Heart left ventricle (tissue), 16 donors: ENCODE data around the gene TRAK1. TPM values are rescaled to one million over a fixed set of nuclear protein-coding genes. Genes with fewer than 3 reads are reported as not detected.
A peak's percentile ranks its signal among the peaks of the same experiment; 100 is the strongest.

ENCODE experiments used
- ATAC-seq, 4 donors: fragments of 200-7000 bp; cut with Tn5 transposase; one replicate each; pipeline ENCODE4 v1.9.1; 2020 to 2022; ENCODE audit warnings: moderate library complexity in 4 of 4, mild to moderate bottlenecking in 3 of 4, moderate number of reproducible peaks in 1 of 4
- DNase-seq, 5 donors: peaks; one replicate each; pipeline ENCODE4 v3.0.0-alpha.2; 2020
- H3K27ac ChIP-seq, 12 donors: fragments of 200-600 bp; sonication (generic) in 4 of 12; one replicate each; pipeline versions ENCODE4 v1.5.0 to v1.8.0; 2016 to 2022; ENCODE audit warnings: mild to moderate bottlenecking in 2 of 12
- H3K27me3 ChIP-seq, 9 donors: fragments of 200-600 bp; sonication (generic) in 2 of 9; one replicate each; pipeline versions ENCODE4 v1.5.1 to v1.8.0; 2016 to 2022; ENCODE audit warnings: mild to moderate bottlenecking in 3 of 9
- H3K36me3 ChIP-seq, 9 donors: fragments of 200-600 bp; sonication (generic) in 2 of 9; one replicate each; pipeline versions ENCODE4 v1.5.0 to v1.8.0; 2018 to 2022; ENCODE audit warnings: mild to moderate bottlenecking in 2 of 9
- H3K4me1 ChIP-seq, 12 donors: fragments of 200-600 bp; sonication (generic) in 4 of 12; one replicate each; pipeline versions ENCODE4 v1.5.0 to v1.8.0; 2016 to 2022; ENCODE audit warnings: mild to moderate bottlenecking in 3 of 12
- H3K4me3 ChIP-seq, 12 donors: fragments of 200-600 bp; sonication (generic) in 4 of 12; one replicate each; pipeline versions ENCODE4 v1.5.0 to v1.8.0; 2017 to 2022; ENCODE audit warnings: mild to moderate bottlenecking in 9 of 12, moderate library complexity in 4 of 12
- H3K9me3 ChIP-seq, 12 donors: fragments of 200-600 bp; sonication (generic) in 4 of 12; one replicate each; pipeline versions ENCODE4 v1.5.0 to v1.8.0; 2016 to 2022; ENCODE audit warnings: mild to moderate bottlenecking in 1 of 12
- CTCF ChIP-seq, 12 donors: fragments of 200-600 bp; sonication (generic) in 4 of 12; IDR thresholded peaks; one replicate each; pipeline versions ENCODE4 v1.5.0 to v1.8.0; 2018 to 2022; ENCODE audit warnings: antibody characterized with exemption in 12 of 12, mild to moderate bottlenecking in 5 of 12
- POLR2A ChIP-seq, 2 donors: fragments of 450-650 bp; IDR thresholded peaks; one replicate each; pipeline ENCODE4 v1.6.1; 2017; ENCODE audit warnings: antibody characterized with exemption in 2 of 2, mild to moderate bottlenecking in 2 of 2, moderate library complexity in 2 of 2
- WGBS, 4 donors: extraction: QIAGEN DNeasy Blood & Tissue Kit in 2 of 4; methylation state at CpG; one replicate each; pipeline versions ENCODE4 v1.1.5 to v1.1.7; 2013 to 2018; 5-methylcytosine and 5-hydroxymethylcytosine counted together
- intact Hi-C, 10 donors: fragments of 100-400 bp; cut with DNase I; formaldehyde crosslinking; loops; one replicate each; pipeline versions ENCODE4 v1.11.1 to v1.14.2; 2022
- polyA plus RNA-seq, 2 donors: library from polyadenylated mRNA; stranded (reverse); fragments of 200-250 nt; gene quantifications; one replicate each; pipeline ENCODE4 v1.2.3, GENCODE V29; 2013
- total RNA-seq, 9 donors: library from RNA; depleted of rRNA in 2 of 9; stranded (reverse); fragments of >200 nt in 2 of 9; fragmentation: NEBNext Ultra II Directional in 3 of 9; extraction: Animal tissue kit (Norgen Biotek cat#: 25700) in 3 of 9; gene quantifications; one replicate each; pipeline versions ENCODE4 v1.1.0 to v1.2.4, GENCODE V29; 2016 to 2023
- donor health status: ischemic (EF 13 %, LVEDD 7.1; RV severe dilation, severe dysfunction).
- donor health status: healthy with polysubstance abuse.
- donor health status: DM: no; HTN: yes; CAD: no.
- donor health status: DM: no; HTN: no; CAD: no.
- donor health status: ischemic (EF 25% LVEDD 6.9; RV normal size, moderate dysfunction).
- donor health status: ischemic (EF 25% LVEDD 5.7; RV mildly dilated, moderate dysfunction).
- donor health status: healthy.
- donor health status: DM: yes; HTN: yes; CAD: no.
- donor health status: ischemic (EF 35%, LVEDD 5.7; RV mildly dilated, moderate dysfunction).
- donor health status: nonischemic (EF 11% LVEDD 7.7; RV severe dilation, severe dysfunction).
- donor health status: DM: yes; HTN: yes; CAD: no.
- donor health status: PGD.
- donor health status: ischemic (EF 29% LVEDD 5.4; RV normal size, mild dysfunction).
- donor health status: nonischemic (EF 23%, LVEDD 6.1; RV moderate dilation, normal function).

The TRAK1 gene
- total and polyA plus RNA-seq, 11 donors: 53.3 to 364 (median 250) TPM

GRCh38 chr3:42166662-42167300 lies 75.6 kb downstream of the TRAK1 start:
- H3K4me3 ChIP-seq: no peak overlapping the region
- peaks cover 10 to 100% (median 57%) of the 10 kb centered on the region in 12 donors for H3K4me1 ChIP-seq
- H3K9me3 ChIP-seq: no peaks in the 10 kb centered on the region
- intact Hi-C loops: no loop called here
- WGBS, 4 donors: 64 to 80% (median 76%) methylated on average over 11 of the region's 11 CpGs
- no peak for TF ChIP-seq POLR2A (IDR thresholded peaks at IDR 0.05)
- peak in 4 of 12 donors; percentile 7 to 23 (median 16) for TF ChIP-seq CTCF (IDR thresholded peaks at IDR 0.05)
- H3K27ac ChIP-seq: peak overlapping the region in 7 of 12 donors; percentile 1 to 43 (median 13)
- no peaks in the 10 kb centered on the region for H3K27me3 ChIP-seq
- peak in 2 of 5 donors; percentile 51 to 53 for DNase-seq
- H3K36me3 ChIP-seq: no peaks in the 10 kb centered on the region
- peak; percentile 59 to 86 (median 78) for ATAC-seq

GRCh38 chr3:42169579-42170120 lies 78.5 kb downstream of the TRAK1 start:
- intact Hi-C loops: no loop called here
- DNase-seq (no peak), ATAC-seq (peak in 1 of 4 donors; percentile 21)
- 60 to 75% (median 71%) methylated on average over 7 of the region's 7 CpGs for WGBS, 4 donors
- Histone ChIP-seq H3K27ac (no peak overlapping the region), H3K27me3 (no peaks in the 10 kb centered on the region), H3K4me3 (no peak overlapping the region), H3K36me3 (no peaks in the 10 kb centered on the region), H3K4me1 (peaks cover 6 to 94% (median 50%) of the 10 kb centered on the region in 12 donors), H3K9me3 (no peaks in the 10 kb centered on the region)
- TF ChIP-seq POLR2A (IDR thresholded peaks at IDR 0.05) (no peak), CTCF (IDR thresholded peaks at IDR 0.05) (no peak)

GRCh38 chr3:42172047-42172654 lies 81.0 kb downstream of the TRAK1 start:
- no peak for DNase-seq

More at GRCh38 chr3:42172047-42172654, 81.0 kb downstream of the TRAK1 start:
- peaks cover 0 to 6% (median 0%) of the 10 kb centered on the region in 9 donors for H3K36me3 ChIP-seq
- no peaks in the 10 kb centered on the region for H3K9me3 ChIP-seq
- H3K27me3 ChIP-seq: no peaks in the 10 kb centered on the region
- TF ChIP-seq POLR2A (IDR thresholded peaks at IDR 0.05): no peak
- no peak for TF ChIP-seq CTCF (IDR thresholded peaks at IDR 0.05)
- 67 to 82% (median 81%) methylated on average over 3 of the region's 3 CpGs for WGBS, 4 donors
- peaks cover 0 to 92% (median 36%) of the 10 kb centered on the region in 12 donors for H3K4me1 ChIP-seq
- peak overlapping the region in 1 of 12 donors; percentile 30 for H3K27ac ChIP-seq
- H3K4me3 ChIP-seq: no peak overlapping the region
- ATAC-seq: no peak
- intact Hi-C loops: no loop called here
